ENCODE measurements around the gene LIAS. TPM values are rescaled to one million over a fixed set of nuclear protein-coding genes. Genes with fewer than 3 reads are reported as not detected.
A peak's percentile ranks its signal among the peaks of the same experiment; 100 is the strongest.

The LIAS gene
- total and polyA plus RNA-seq, 10 of the 15 experiments (the other 5 are each of a cell fraction or from before 2014, with no cell fraction given) = 17.9 to 32.3 (median 26.4) TPM

DNA sequence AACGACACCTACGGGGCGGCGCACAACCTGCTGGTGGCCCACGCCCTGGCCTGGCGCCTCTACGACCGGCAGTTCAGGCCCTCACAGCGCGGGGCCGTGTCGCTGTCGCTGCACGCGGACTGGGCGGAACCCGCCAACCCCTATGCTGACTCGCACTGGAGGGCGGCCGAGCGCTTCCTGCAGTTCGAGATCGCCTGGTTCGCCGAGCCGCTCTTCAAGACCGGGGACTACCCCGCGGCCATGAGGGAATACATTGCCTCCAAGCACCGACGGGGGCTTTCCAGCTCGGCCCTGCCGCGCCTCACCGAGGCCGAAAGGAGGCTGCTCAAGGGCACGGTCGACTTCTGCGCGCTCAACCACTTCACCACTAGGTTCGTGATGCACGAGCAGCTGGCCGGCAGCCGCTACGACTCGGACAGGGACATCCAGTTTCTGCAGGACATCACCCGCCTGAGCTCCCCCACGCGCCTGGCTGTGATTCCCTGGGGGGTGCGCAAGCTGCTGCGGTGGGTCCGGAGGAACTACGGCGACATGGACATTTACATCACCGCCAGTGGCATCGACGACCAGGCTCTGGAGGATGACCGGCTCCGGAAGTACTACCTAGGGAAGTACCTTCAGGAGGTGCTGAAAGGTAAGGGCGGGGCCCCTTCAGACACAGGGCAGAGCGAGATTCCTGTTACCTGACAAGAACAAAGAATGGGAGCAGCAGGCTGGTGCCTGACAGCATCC, 11.8 kb upstream of the LIAS start (continued):
- TF ChIP-seq EED (IDR thresholded peaks at IDR 0.05; ENCODE audit: low read depth) (no peak; the same call in 1 of the 2 replicates), POLR2AphosphoS2 (IDR thresholded peaks at IDR 0.05; ENCODE audit: low read depth, low read length) (no peak), CBX5 (IDR thresholded peaks at IDR 0.05; ENCODE audit: low read depth) (peak; percentile 88; the same call in 1 of the 2 replicates), MEF2A (IDR thresholded peaks at IDR 0.05; ENCODE audit: insufficient read depth, low read depth, low read length) (0 out of 2 replicates have a peak, but pooled peaks have one; percentile 24), ZNF24 (IDR thresholded peaks at IDR 0.05) (no peak), KLF5 (IDR thresholded peaks at IDR 0.05; ENCODE audit: partially characterized antibody) (no peak), CHD4 (IDR thresholded peaks at IDR 0.05) (no peak), SPI1 (IDR thresholded peaks at IDR 0.05; ENCODE audit: borderline replicate concordance, insufficient read depth, low read depth, low read length) (no peak), RAD21 (IDR thresholded peaks at IDR 0.05; ENCODE audit: insufficient read depth, low read depth, low read length) (peak; percentile 47), CEBPB (IDR thresholded peaks at IDR 0.05; ENCODE audit: borderline replicate concordance in 1 of 2, low read depth in 2 of 2, low read length in 2 of 2) (no peak), ETV6 (conservative IDR thresholded peaks at IDR 0.05 in 1 of 2, IDR thresholded peaks at IDR 0.05 in 1 of 2; ENCODE audit: borderline replicate concordance in 1 of 2, low read depth in 1 of 2) (no peak), LARP7 (IDR thresholded peaks at IDR 0.05) (0 out of 2 replicates have a peak, but pooled peaks have one; percentile 39), ZNF274 (IDR thresholded peaks at IDR 0.05; ENCODE audit: insufficient read depth, insufficient read length) (no peak), YY1 (IDR thresholded peaks at IDR 0.05; ENCODE audit: low read depth, low read length) (peak; percentile 92), BHLHE40 (IDR thresholded peaks at IDR 0.05; ENCODE audit: borderline replicate concordance in 1 of 2, low read depth in 2 of 2, low read length in 1 of 2) (peak; percentile 60 to 85; a peak in 3 of 4 replicates), DPF2 (IDR thresholded peaks at IDR 0.05) (peak; percentile 64; the same call in 1 of the 2 replicates)
- TF ChIP-seq, protein P1, sequence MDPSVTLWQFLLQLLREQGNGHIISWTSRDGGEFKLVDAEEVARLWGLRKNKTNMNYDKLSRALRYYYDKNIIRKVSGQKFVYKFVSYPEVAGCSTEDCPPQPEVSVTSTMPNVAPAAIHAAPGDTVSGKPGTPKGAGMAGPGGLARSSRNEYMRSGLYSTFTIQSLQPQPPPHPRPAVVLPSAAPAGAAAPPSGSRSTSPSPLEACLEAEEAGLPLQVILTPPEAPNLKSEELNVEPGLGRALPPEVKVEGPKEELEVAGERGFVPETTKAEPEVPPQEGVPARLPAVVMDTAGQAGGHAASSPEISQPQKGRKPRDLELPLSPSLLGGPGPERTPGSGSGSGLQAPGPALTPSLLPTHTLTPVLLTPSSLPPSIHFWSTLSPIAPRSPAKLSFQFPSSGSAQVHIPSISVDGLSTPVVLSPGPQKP (IDR thresholded peaks at IDR 0.05; ENCODE audit: low read depth, low read length) = no peak
- TF ChIP-seq, protein P2, sequence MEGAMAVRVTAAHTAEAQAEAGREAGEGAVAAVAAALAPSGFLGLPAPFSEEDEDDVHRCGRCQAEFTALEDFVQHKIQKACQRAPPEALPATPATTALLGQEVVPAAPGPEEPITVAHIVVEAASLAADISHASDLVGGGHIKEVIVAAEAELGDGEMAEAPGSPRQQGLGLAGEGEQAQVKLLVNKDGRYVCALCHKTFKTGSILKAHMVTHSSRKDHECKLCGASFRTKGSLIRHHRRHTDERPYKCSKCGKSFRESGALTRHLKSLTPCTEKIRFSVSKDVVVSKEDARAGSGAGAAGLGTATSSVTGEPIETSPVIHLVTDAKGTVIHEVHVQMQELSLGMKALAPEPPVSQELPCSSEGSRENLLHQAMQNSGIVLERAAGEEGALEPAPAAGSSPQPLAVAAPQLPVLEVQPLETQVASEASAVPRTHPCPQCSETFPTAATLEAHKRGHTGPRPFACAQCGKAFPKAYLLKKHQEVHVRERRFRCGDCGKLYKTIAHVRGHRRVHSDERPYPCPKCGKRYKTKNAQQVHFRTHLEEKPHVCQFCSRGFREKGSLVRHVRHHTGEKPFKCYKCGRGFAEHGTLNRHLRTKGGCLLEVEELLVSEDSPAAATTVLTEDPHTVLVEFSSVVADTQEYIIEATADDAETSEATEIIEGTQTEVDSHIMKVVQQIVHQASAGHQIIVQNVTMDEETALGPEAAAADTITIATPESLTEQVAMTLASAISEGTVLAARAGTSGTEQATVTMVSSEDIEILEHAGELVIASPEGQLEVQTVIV (IDR thresholded peaks at IDR 0.05; ENCODE audit: borderline replicate concordance, partially characterized antibody) = peak; percentile 10
- TF ChIP-seq, protein P3, sequence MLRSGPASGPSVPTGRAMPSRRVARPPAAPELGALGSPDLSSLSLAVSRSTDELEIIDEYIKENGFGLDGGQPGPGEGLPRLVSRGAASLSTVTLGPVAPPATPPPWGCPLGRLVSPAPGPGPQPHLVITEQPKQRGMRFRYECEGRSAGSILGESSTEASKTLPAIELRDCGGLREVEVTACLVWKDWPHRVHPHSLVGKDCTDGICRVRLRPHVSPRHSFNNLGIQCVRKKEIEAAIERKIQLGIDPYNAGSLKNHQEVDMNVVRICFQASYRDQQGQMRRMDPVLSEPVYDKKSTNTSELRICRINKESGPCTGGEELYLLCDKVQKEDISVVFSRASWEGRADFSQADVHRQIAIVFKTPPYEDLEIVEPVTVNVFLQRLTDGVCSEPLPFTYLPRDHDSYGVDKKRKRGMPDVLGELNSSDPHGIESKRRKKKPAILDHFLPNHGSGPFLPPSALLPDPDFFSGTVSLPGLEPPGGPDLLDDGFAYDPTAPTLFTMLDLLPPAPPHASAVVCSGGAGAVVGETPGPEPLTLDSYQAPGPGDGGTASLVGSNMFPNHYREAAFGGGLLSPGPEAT (IDR thresholded peaks at IDR 0.05; ENCODE audit: low read depth) = peak; percentile 87
- TF ChIP-seq, protein P4, sequence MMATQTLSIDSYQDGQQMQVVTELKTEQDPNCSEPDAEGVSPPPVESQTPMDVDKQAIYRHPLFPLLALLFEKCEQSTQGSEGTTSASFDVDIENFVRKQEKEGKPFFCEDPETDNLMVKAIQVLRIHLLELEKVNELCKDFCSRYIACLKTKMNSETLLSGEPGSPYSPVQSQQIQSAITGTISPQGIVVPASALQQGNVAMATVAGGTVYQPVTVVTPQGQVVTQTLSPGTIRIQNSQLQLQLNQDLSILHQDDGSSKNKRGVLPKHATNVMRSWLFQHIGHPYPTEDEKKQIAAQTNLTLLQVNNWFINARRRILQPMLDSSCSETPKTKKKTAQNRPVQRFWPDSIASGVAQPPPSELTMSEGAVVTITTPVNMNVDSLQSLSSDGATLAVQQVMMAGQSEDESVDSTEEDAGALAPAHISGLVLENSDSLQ (IDR thresholded peaks at IDR 0.05) = peak; percentile 32; the same call in 1 of the 2 replicates
- TF ChIP-seq, protein P5, sequence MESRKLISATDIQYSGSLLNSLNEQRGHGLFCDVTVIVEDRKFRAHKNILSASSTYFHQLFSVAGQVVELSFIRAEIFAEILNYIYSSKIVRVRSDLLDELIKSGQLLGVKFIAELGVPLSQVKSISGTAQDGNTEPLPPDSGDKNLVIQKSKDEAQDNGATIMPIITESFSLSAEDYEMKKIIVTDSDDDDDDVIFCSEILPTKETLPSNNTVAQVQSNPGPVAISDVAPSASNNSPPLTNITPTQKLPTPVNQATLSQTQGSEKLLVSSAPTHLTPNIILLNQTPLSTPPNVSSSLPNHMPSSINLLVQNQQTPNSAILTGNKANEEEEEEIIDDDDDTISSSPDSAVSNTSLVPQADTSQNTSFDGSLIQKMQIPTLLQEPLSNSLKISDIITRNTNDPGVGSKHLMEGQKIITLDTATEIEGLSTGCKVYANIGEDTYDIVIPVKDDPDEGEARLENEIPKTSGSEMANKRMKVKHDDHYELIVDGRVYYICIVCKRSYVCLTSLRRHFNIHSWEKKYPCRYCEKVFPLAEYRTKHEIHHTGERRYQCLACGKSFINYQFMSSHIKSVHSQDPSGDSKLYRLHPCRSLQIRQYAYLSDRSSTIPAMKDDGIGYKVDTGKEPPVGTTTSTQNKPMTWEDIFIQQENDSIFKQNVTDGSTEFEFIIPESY (IDR thresholded peaks at IDR 0.05) = peak; percentile 56; the same call in 1 of the 2 replicates

Data from GM12878 (cell line).